Upper lobe of left lung (tissue), 6 donors: ENCODE measurements around the gene SWAP70. TPM values are rescaled to one million over a fixed set of nuclear protein-coding genes. Genes with fewer than 3 reads are reported as not detected.

ENCODE experiments used
- ATAC-seq, 2 donors: fragments of 200-7000 bp; cut with Tn5 transposase; one replicate each; pipeline ENCODE4 v1.9.1; 2022; ENCODE audit warnings: mild to moderate bottlenecking in 2 of 2, moderate library complexity in 2 of 2; ENCODE audit not compliant: low FRiP score in 2 of 2
- DNase-seq, 2 donors: peaks; one replicate each; pipeline ENCODE4 v3.0.0-alpha.2; 2019 to 2020
- H3K27ac ChIP-seq, 4 donors: fragments of 200-600 bp; sonication (generic); one replicate each; pipeline ENCODE4 v1.5.1; 2016 to 2019
- H3K27me3 ChIP-seq, 4 donors: fragments of 200-600 bp; sonication (generic); one replicate each; pipeline ENCODE4 v1.5.1; 2017 to 2019
- H3K36me3 ChIP-seq, 4 donors: fragments of 200-600 bp; sonication (generic); one replicate each; pipeline ENCODE4 v1.5.1; 2016 to 2019
- H3K4me1 ChIP-seq, 4 donors: fragments of 200-600 bp; sonication (generic); one replicate each; pipeline ENCODE4 v1.5.1; 2018 to 2019
- H3K4me3 ChIP-seq, 4 donors: fragments of 200-600 bp; sonication (generic); one replicate each; pipeline ENCODE4 v1.5.1; 2017 to 2019; ENCODE audit warnings: mild to moderate bottlenecking in 2 of 4, moderate library complexity in 1 of 4
- H3K9me3 ChIP-seq, 4 donors: fragments of 200-600 bp; sonication (generic); one replicate each; pipeline ENCODE4 v1.5.1; 2018 to 2019
- EP300 ChIP-seq, 4 donors: sonication (generic); formaldehyde crosslinking; IDR thresholded peaks; one replicate each; pipeline ENCODE4 v1.5.1; 2017; ENCODE audit warnings: antibody characterized with exemption in 4 of 4, control low read depth in 2 of 4
- POLR2A ChIP-seq, 4 donors: fragments of 450-650 bp; IDR thresholded peaks; one replicate each; pipeline ENCODE4 v1.5.1; 2016 to 2017; ENCODE audit warnings: antibody characterized with exemption in 4 of 4, mild to moderate bottlenecking in 2 of 4
- POLR2AphosphoS5 ChIP-seq, 2 donors: sonication (generic); formaldehyde crosslinking; IDR thresholded peaks; one replicate each; pipeline ENCODE4 v1.5.1; 2017; ENCODE audit warnings: antibody characterized with exemption in 2 of 2
- WGBS, 2 donors: methylation state at CpG; one replicate each; pipeline ENCODE4 v1.1.5; 2017 to 2018; 5-methylcytosine and 5-hydroxymethylcytosine counted together
- total RNA-seq, 6 donors: library from RNA; depleted of rRNA in 4 of 6; stranded (reverse); fragments of >200 nt in 4 of 6; gene quantifications; one replicate each; pipeline versions ENCODE4 v1.1.0 to v1.2.1, GENCODE V29; 2016 to 2021
- TF ChIP-seq, protein P1 (sequence below), 6 experiments: fragments of 450-650 bp in 4 of 6; fragments of 200-600 bp in 2 of 6; sonication (generic) in 2 of 6; IDR thresholded peaks; one replicate each; pipeline ENCODE4 v1.5.1; 2016 to 2019; ENCODE audit warnings: antibody characterized with exemption in 6 of 6
- donor health status: DM: no; HTN: no; CAD: no; lungs with moderate emphysema.
- donor health status: DM: no; HTN: yes; CAD: no; lungs with severe emphysema.

The SWAP70 gene
- 10 to 100 TPM; 31.4 to 80.4 (median 50.2) TPM for total RNA-seq

DNA sequence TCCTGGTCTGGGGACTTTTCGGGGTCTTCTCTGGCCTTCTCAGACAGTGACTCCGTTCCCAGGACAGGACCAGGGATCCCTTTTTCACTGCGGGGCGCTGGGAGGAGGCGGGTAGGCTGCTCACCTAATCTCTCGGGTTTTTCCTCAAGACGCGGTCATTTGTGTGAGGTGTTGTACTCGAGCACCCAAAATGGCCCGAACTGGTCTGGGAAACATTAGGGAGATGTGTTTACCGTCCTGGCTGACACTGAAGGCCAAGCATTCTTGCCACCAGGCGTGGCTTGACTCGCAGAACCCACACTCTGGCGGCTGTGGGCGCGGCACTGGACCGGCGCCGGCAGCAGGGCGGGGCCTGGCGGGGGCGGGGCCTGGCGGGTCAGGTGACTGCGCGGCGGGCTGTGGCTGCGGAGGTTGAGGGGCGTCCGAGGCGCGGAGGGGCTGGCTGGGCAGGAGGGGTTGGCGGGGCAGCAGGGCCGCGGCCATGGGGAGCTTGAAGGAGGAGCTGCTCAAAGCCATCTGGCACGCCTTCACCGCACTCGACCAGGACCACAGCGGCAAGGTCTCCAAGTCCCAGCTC is at the start of gene SWAP70:
SWAP70 (plus strand) TSS at position 379 of the 577 bp plus-strand sequence; CDS start at position 482, 103 bp downstream.
- TF ChIP-seq POLR2A (IDR thresholded peaks at IDR 0.05) (peak in 3 of 4 donors; percentile 18 to 85 (median 39)), EP300 (IDR thresholded peaks at IDR 0.05) (no peak), POLR2AphosphoS5 (IDR thresholded peaks at IDR 0.05) (peak; percentile 83 to 90)
- TF ChIP-seq, protein P1, sequence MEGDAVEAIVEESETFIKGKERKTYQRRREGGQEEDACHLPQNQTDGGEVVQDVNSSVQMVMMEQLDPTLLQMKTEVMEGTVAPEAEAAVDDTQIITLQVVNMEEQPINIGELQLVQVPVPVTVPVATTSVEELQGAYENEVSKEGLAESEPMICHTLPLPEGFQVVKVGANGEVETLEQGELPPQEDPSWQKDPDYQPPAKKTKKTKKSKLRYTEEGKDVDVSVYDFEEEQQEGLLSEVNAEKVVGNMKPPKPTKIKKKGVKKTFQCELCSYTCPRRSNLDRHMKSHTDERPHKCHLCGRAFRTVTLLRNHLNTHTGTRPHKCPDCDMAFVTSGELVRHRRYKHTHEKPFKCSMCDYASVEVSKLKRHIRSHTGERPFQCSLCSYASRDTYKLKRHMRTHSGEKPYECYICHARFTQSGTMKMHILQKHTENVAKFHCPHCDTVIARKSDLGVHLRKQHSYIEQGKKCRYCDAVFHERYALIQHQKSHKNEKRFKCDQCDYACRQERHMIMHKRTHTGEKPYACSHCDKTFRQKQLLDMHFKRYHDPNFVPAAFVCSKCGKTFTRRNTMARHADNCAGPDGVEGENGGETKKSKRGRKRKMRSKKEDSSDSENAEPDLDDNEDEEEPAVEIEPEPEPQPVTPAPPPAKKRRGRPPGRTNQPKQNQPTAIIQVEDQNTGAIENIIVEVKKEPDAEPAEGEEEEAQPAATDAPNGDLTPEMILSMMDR (IDR thresholded peaks at IDR 0.05) = peak; percentile 32 to 92 (median 71)
- H3K27ac ChIP-seq = peak within 1 kb of the TSS; percentile 93 to 99 (median 94)
- no peaks in the 10 kb centered on the region for H3K36me3 ChIP-seq
- H3K4me3 ChIP-seq = peak within 1 kb of the TSS; percentile 61 to 94 (median 76)
- H3K27me3 ChIP-seq = no peaks in the 10 kb centered on the region
- H3K9me3 ChIP-seq = peaks cover 0 to 4% (median 0%) of the 10 kb centered on the region in 4 donors
- peaks cover 10 to 26% (median 14%) of the 10 kb centered on the region in 4 donors for H3K4me1 ChIP-seq
- 0% methylated on average over 1 to 18 of the region's 38 CpGs for WGBS, 2 donors
- ATAC-seq (peak; percentile 96 to 99), DNase-seq (peak; percentile 95 to 99)

DNA sequence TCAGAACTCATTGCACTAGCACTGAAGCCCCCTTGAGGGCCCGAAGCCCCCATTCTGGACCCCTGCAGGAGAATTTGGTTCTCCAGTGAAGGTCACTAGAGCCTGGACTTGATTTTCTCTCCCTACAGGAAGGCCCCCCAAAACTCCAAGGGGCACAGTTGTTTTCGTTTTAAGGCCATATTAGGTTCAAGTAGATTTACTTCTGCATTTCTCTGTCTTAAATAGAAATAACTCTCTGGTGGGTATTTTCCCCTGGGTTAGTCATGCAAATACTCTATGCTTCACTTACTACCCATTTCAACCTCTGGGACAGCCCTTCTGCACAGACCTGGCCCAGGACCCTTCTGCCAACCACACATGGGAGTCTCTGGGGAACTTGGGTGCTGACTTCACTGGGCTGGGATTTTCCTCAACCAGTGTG is 48.8 kb upstream of the SWAP70 start:
- Histone ChIP-seq H3K4me3 (no peak overlapping the region), H3K27me3 (no peaks in the 10 kb centered on the region), H3K4me1 (peaks cover 14 to 28% (median 25%) of the 10 kb centered on the region in 4 donors), H3K27ac (peak overlapping the region in 3 of 4 donors; percentile 91 to 95 (median 93)), H3K36me3 (no peaks in the 10 kb centered on the region), H3K9me3 (no peaks in the 10 kb centered on the region)
- ATAC-seq = no peak
- no peak for DNase-seq
- WGBS, 2 donors = 71 to 81% methylated on average over 2 of the region's 2 CpGs
- no peak for TF ChIP-seq POLR2A (IDR thresholded peaks at IDR 0.05)
- TF ChIP-seq, protein P1 (IDR thresholded peaks at IDR 0.05) = no peak
- TF ChIP-seq POLR2AphosphoS5 (IDR thresholded peaks at IDR 0.05) = no peak
- no peak for TF ChIP-seq EP300 (IDR thresholded peaks at IDR 0.05)

GRCh38 chr11:9616042-9616675 is 47.7 kb upstream of the SWAP70 start:
- no peak for TF ChIP-seq POLR2AphosphoS5 (IDR thresholded peaks at IDR 0.05)
- no peak for TF ChIP-seq POLR2A (IDR thresholded peaks at IDR 0.05)
- TF ChIP-seq EP300 (IDR thresholded peaks at IDR 0.05) = no peak
- TF ChIP-seq, protein P1 (IDR thresholded peaks at IDR 0.05) = no peak
- no peak overlapping the region for H3K4me3 ChIP-seq
- H3K27ac ChIP-seq = no peak overlapping the region
- 54 to 59% methylated on average over 2 of the region's 2 CpGs for WGBS, 2 donors
- ATAC-seq (no peak), DNase-seq (no peak)
- no peaks in the 10 kb centered on the region for H3K27me3 ChIP-seq
- no peaks in the 10 kb centered on the region for H3K36me3 ChIP-seq
- no peaks in the 10 kb centered on the region for H3K9me3 ChIP-seq
- H3K4me1 ChIP-seq = peaks cover 14 to 28% (median 25%) of the 10 kb centered on the region in 4 donors

- WGBS, 2 donors = 89 to 90% methylated on average over 4 of the region's 4 CpGs
- Histone ChIP-seq H3K9me3 (no peaks in the 10 kb centered on the region), H3K4me1 (peaks cover 14 to 28% (median 25%) of the 10 kb centered on the region in 4 donors), H3K27me3 (no peaks in the 10 kb centered on the region), H3K4me3 (no peak overlapping the region), H3K36me3 (no peaks in the 10 kb centered on the region), H3K27ac (no peak overlapping the region)
- TF ChIP-seq POLR2AphosphoS5 (IDR thresholded peaks at IDR 0.05) = no peak
- no peak for TF ChIP-seq POLR2A (IDR thresholded peaks at IDR 0.05)
- TF ChIP-seq, protein P1 (IDR thresholded peaks at IDR 0.05) = no peak
- no peak for TF ChIP-seq EP300 (IDR thresholded peaks at IDR 0.05)
- DNase-seq (no peak), ATAC-seq (no peak)
Observed at GRCh38 chr11:9616858-9617257, 47.0 kb upstream of the SWAP70 start.
